ENCODE measurements around the gene GALNT9. TPM values are rescaled to one million over a fixed set of nuclear protein-coding genes. Genes with fewer than 3 reads are reported as not detected.

The GALNT9 gene
- total and polyA plus RNA-seq, 7 experiments from 2014 or later: not detected

DNA sequence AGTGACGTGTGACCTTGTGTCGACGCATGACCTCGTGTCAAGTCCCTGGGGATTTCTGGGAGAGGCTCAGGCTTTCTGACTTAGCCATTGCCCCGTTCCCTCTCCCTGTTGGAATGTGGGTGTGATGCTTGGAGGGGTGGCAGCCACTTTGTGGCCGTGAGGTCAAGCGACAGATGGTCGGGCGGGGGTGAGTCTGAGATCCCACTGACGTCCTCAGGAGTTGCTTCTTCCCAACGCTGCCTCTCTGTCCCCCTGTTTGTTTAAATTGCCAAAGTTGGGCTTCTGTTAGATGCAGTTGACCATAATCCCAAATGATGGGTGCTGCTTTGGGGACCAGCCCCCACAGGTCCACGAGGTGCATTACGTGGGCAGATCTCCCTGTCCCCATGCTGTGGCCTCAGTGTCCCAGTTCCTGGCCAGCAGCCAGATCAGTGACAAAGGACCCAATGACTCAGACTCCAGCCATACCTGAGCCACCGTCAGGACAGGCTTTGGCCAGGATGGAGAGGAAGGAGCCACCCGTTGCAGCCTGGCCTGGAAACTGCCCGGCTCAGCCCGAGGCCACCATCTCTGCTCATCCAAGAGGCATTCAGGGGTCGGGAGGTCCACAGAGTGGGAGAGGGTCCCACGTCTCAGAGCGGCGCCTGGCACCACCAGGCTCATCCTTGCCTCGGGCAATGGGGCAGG, 34.4 kb upstream of the GALNT9 start:
- Histone ChIP-seq H3K9me3 (ENCODE audit: control insufficient read depth in 2 of 3, low read length in 3 of 3) (no peaks in the 10 kb centered on the region), H3K27ac (ENCODE audit: low read depth, low read length) (no peak overlapping the region), H3K4me3 (ENCODE audit: low read length) (no peak overlapping the region), H3K27me3 (ENCODE audit: control insufficient read depth in 2 of 2, insufficient read depth in 2 of 2, low read length in 2 of 2) (no peaks in the 10 kb centered on the region), H3K4me1 (ENCODE audit: control insufficient read depth in 2 of 2, insufficient read depth in 2 of 2, low read length in 2 of 2) (no peaks in the 10 kb centered on the region), H3K36me3 (ENCODE audit: control insufficient read depth in 2 of 3, insufficient read depth in 3 of 3, low read length in 3 of 3) (no peaks in the 10 kb centered on the region)
- Mint-ChIP-seq H3K9me3 (peaks cover 0 to 6% (median 0%) of the 10 kb centered on the region in 11 donors), H3K36me3 (peaks cover 0 to 5% (median 0%) of the 10 kb centered on the region in 5 donors), H3K4me3 (no peak overlapping the region), H3K27ac (no peak overlapping the region), H3K27me3 (peaks cover 0 to 4% (median 0%) of the 10 kb centered on the region in 5 donors), H3K4me1 (peaks cover 0 to 1% (median 0%) of the 10 kb centered on the region in 7 donors)
- POLR2A ChIA-PET: no interaction called here
- DNase-seq (no peak), ATAC-seq (no peak)
- intact Hi-C loops (cut with micrococcal nuclease): no loop called here
- CTCF ChIA-PET: no interaction called here

DNA sequence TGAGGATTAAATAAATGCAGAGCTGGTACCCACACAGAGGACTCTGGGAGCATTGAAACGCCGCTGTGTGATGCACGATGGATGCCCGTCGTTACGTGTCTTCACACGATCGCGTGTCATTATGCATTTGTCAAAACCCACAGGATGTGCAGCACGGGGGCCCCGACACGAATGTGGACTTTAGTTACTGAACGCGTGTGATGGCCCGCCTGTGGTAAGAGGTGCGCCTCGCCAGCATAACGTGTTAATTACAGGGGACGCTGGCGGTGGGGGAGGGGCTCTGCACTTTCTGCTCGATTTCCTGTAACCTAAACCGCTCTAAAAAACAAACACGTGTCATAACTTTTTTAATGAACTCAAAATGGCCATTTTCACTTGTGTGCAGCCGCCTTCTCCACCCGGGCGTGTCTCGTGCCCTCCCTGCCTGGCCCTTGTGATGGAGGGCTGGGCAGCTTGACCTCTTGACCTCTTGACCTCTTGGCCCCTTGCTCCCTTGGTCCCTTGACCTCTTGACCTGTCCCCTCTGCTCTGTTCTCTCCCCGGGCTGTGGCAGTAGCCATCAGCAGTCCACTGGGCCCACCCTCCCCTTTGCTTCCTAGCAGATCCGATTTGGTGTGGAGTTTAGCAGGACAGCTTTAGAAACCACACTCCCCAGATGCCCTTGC, 33.7 kb upstream of the GALNT9 start:
- no peak overlapping the region for H3K27ac Mint-ChIP-seq
- ATAC-seq (peak; percentile 22), DNase-seq (no peak)
- H3K27ac ChIP-seq (ENCODE audit: low read depth, low read length): no peak overlapping the region
- no peak overlapping the region for H3K4me3 Mint-ChIP-seq
- no peaks in the 10 kb centered on the region for H3K27me3 ChIP-seq (ENCODE audit: control insufficient read depth in 2 of 2, insufficient read depth in 2 of 2, low read length in 2 of 2)
- no peaks in the 10 kb centered on the region for H3K9me3 ChIP-seq (ENCODE audit: control insufficient read depth in 2 of 3, low read length in 3 of 3)
- peaks cover 0 to 1% (median 0%) of the 10 kb centered on the region in 7 donors for H3K4me1 Mint-ChIP-seq
- H3K36me3 ChIP-seq (ENCODE audit: control insufficient read depth in 2 of 3, insufficient read depth in 3 of 3, low read length in 3 of 3): no peaks in the 10 kb centered on the region
- H3K4me3 ChIP-seq (ENCODE audit: low read length): no peak overlapping the region
- intact Hi-C loops (cut with micrococcal nuclease): no loop called here
- ChIA-PET POLR2A (no interaction called here), CTCF (no interaction called here)
- peaks cover 0 to 6% (median 0%) of the 10 kb centered on the region in 11 donors for H3K9me3 Mint-ChIP-seq
- peaks cover 0 to 5% (median 0%) of the 10 kb centered on the region in 5 donors for H3K36me3 Mint-ChIP-seq
- H3K27me3 Mint-ChIP-seq: no peaks in the 10 kb centered on the region
- H3K4me1 ChIP-seq (ENCODE audit: control insufficient read depth in 2 of 2, insufficient read depth in 2 of 2, low read length in 2 of 2): no peaks in the 10 kb centered on the region

DNA sequence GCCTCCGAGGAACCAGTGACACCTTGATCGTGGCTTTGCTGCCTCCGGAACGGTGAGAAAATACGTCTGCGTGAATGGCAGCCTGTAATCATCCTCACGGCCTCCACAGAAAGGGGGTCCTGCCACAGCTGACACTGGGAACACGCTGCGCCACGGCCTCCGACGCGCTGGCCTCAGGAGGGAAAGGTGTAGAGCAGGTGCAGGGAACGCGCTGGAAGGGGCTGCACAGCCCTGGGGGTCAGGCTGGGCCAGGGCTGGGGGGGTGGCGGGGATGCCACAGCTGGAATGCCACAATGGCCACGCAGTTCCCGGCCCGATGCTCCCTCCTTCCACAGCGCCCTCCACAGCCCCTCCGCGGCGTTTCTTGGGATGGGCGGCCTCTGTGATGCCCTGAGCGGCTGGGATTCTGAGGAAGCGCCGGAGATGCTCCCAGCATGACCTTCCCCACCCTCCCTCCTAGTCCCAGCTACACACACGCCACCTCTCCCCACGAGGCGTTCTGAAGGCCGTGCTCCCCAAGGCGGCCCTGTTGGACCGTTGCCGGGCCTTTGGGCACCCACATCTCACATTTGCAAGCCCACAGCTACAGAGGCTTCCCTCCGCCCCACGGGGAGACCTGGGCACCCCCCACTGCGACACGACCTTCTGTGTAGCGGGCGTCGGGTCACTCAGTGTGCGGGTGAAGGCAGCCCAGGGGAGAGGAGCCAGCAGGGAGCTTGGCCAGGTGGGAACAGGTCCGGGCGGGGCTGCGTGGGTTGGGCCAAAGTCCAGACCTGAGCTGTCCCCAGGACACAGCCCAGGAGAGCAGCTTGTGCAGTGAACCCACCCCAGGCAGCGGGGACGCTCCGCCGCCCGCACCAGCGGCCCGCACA, 31.8 kb upstream of the GALNT9 start:
- no peaks in the 10 kb centered on the region for H3K27me3 ChIP-seq (ENCODE audit: control insufficient read depth in 2 of 2, insufficient read depth in 2 of 2, low read length in 2 of 2)
- DNase-seq: no peak
- no peak overlapping the region for H3K4me3 ChIP-seq (ENCODE audit: low read length)
- no peak overlapping the region for H3K4me3 Mint-ChIP-seq
- no peaks in the 10 kb centered on the region for H3K9me3 ChIP-seq (ENCODE audit: control insufficient read depth in 2 of 3, low read length in 3 of 3)
- no peaks in the 10 kb centered on the region for H3K4me1 Mint-ChIP-seq
- no peaks in the 10 kb centered on the region for H3K27me3 Mint-ChIP-seq
- no peak overlapping the region for H3K27ac ChIP-seq (ENCODE audit: low read depth, low read length)
- POLR2A ChIA-PET: no interaction called here
- peaks cover 0 to 5% (median 0%) of the 10 kb centered on the region in 5 donors for H3K36me3 Mint-ChIP-seq
- peaks cover 0 to 6% (median 0%) of the 10 kb centered on the region in 11 donors for H3K9me3 Mint-ChIP-seq
- no peaks in the 10 kb centered on the region for H3K4me1 ChIP-seq (ENCODE audit: control insufficient read depth in 2 of 2, insufficient read depth in 2 of 2, low read length in 2 of 2)
- intact Hi-C loops (cut with micrococcal nuclease): no loop called here
- H3K27ac Mint-ChIP-seq: no peak overlapping the region
- H3K36me3 ChIP-seq (ENCODE audit: control insufficient read depth in 2 of 3, insufficient read depth in 3 of 3, low read length in 3 of 3): no peaks in the 10 kb centered on the region
- CTCF ChIA-PET: no interaction called here
- no peak for ATAC-seq

DNA sequence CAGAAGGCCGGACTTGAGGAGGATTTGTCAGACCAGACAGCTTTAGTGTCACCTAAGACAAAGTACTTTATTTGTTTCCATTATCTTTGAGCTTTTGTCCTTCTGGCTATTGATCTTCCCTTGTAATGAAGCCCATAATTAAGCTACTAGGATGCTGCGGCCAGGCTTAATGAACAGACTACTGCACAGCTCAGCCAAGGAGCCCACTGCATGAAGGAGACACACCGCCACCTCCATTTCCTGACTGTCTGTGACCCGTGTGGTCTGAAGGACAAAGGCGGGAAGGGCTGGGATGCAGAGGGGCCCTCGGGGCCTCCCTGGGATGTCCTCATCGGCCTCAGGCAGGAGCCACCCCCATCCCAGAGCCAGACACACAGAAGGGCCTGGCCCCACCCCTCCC, 31.0 kb upstream of the GALNT9 start:
- intact Hi-C loops (cut with micrococcal nuclease): no loop called here
- DNase-seq (no peak), ATAC-seq (no peak)
- Mint-ChIP-seq H3K27me3 (no peaks in the 10 kb centered on the region), H3K4me3 (no peak overlapping the region), H3K9me3 (peaks cover 0 to 6% (median 0%) of the 10 kb centered on the region in 11 donors), H3K4me1 (no peaks in the 10 kb centered on the region), H3K27ac (no peak overlapping the region), H3K36me3 (peaks cover 0 to 5% (median 0%) of the 10 kb centered on the region in 5 donors)
- no peaks in the 10 kb centered on the region for H3K9me3 ChIP-seq (ENCODE audit: control insufficient read depth in 2 of 3, low read length in 3 of 3)
- no peak overlapping the region for H3K27ac ChIP-seq (ENCODE audit: low read depth, low read length)
- no peak overlapping the region for H3K4me3 ChIP-seq (ENCODE audit: low read length)
- ChIA-PET POLR2A (interaction anchor here (0.9 kb wide), 1 partner anchor 31 kb away, joined by 3 read pairs; the partner anchor contains the start of gene GALNT9), CTCF (no interaction called here)
- no peaks in the 10 kb centered on the region for H3K4me1 ChIP-seq (ENCODE audit: control insufficient read depth in 2 of 2, insufficient read depth in 2 of 2, low read length in 2 of 2)
- H3K36me3 ChIP-seq (ENCODE audit: control insufficient read depth in 2 of 3, insufficient read depth in 3 of 3, low read length in 3 of 3): no peaks in the 10 kb centered on the region
- no peaks in the 10 kb centered on the region for H3K27me3 ChIP-seq (ENCODE audit: control insufficient read depth in 2 of 2, insufficient read depth in 2 of 2, low read length in 2 of 2)

DNA sequence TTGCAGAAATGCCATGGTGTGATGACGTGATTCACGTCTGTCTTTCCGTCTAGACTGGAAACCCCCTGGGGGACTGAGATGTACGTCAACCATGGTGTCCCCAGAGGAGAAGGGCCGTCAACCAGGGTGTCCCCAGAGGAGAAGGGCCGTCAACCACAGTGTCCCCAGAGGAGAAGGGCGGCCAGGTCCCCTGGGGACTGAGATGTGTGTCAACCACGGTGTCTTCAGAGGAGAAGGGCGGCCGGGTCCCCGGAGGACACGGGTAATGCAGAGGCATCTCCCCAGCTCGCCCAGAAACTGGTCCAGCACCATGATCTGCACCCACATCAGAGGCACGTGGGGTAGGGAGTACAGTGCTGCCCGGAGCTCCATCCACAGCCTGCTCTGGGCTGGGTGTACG, 30.6 kb upstream of the GALNT9 start:
- H3K9me3 Mint-ChIP-seq: peaks cover 0 to 6% (median 0%) of the 10 kb centered on the region in 11 donors
- CTCF ChIA-PET: no interaction called here
- intact Hi-C loops (cut with micrococcal nuclease): no loop called here
- POLR2A ChIA-PET: interaction anchor here (0.9 kb wide), 1 partner anchor 30 kb away, joined by 3 read pairs; the partner anchor contains the start of gene GALNT9
- H3K4me1 Mint-ChIP-seq: no peaks in the 10 kb centered on the region
- peaks cover 0 to 5% (median 0%) of the 10 kb centered on the region in 5 donors for H3K36me3 Mint-ChIP-seq
- no peak overlapping the region for H3K4me3 Mint-ChIP-seq
- no peak for DNase-seq
- no peaks in the 10 kb centered on the region for H3K9me3 ChIP-seq (ENCODE audit: control insufficient read depth in 2 of 3, low read length in 3 of 3)
- H3K27ac ChIP-seq (ENCODE audit: low read depth, low read length): no peak overlapping the region
- H3K27ac Mint-ChIP-seq: no peak overlapping the region
- no peak for ATAC-seq
- H3K36me3 ChIP-seq (ENCODE audit: control insufficient read depth in 2 of 3, insufficient read depth in 3 of 3, low read length in 3 of 3): no peaks in the 10 kb centered on the region
- H3K27me3 Mint-ChIP-seq: no peaks in the 10 kb centered on the region
- H3K27me3 ChIP-seq (ENCODE audit: control insufficient read depth in 2 of 2, insufficient read depth in 2 of 2, low read length in 2 of 2): no peaks in the 10 kb centered on the region
- no peak overlapping the region for H3K4me3 ChIP-seq (ENCODE audit: low read length)
- no peaks in the 10 kb centered on the region for H3K4me1 ChIP-seq (ENCODE audit: control insufficient read depth in 2 of 2, insufficient read depth in 2 of 2, low read length in 2 of 2)

DNA sequence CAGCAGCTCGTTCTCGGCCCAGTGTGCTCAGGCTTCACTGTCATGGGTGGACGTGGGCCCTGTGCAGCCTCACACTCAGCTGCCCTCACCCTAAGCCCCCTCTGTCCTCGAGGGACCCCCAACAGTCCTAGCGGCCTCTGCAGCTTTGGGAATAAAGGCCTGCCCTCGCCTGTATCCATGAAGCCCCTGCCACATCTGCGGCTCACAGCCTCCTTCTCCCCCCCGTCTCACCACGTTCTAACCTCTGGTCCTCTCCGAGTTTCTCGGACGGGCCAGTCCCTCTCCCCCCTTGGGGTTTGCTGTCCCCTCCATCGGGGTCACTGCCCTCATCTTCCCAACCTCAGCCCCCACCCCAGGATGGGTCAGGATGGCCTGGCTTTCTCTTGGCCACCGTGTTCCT, 30.2 kb upstream of the GALNT9 start:
- DNase-seq: no peak
- no peak for ATAC-seq
- Histone ChIP-seq H3K27me3 (ENCODE audit: control insufficient read depth in 2 of 2, insufficient read depth in 2 of 2, low read length in 2 of 2) (no peaks in the 10 kb centered on the region), H3K4me1 (ENCODE audit: control insufficient read depth in 2 of 2, insufficient read depth in 2 of 2, low read length in 2 of 2) (no peaks in the 10 kb centered on the region), H3K4me3 (ENCODE audit: low read length) (no peak overlapping the region), H3K27ac (ENCODE audit: low read depth, low read length) (no peak overlapping the region), H3K36me3 (ENCODE audit: control insufficient read depth in 2 of 3, insufficient read depth in 3 of 3, low read length in 3 of 3) (no peaks in the 10 kb centered on the region), H3K9me3 (ENCODE audit: control insufficient read depth in 2 of 3, low read length in 3 of 3) (no peaks in the 10 kb centered on the region)
- Mint-ChIP-seq H3K27me3 (no peaks in the 10 kb centered on the region), H3K9me3 (peaks cover 0 to 6% (median 0%) of the 10 kb centered on the region in 11 donors), H3K4me1 (no peaks in the 10 kb centered on the region), H3K4me3 (no peak overlapping the region), H3K27ac (no peak overlapping the region), H3K36me3 (peaks cover 0 to 5% (median 0%) of the 10 kb centered on the region in 5 donors)
- ChIA-PET POLR2A (interaction anchor here (0.9 kb wide), 1 partner anchor 30 kb away, joined by 3 read pairs; the partner anchor contains the start of gene GALNT9), CTCF (no interaction called here)
- intact Hi-C loops (cut with micrococcal nuclease): no loop called here

Measured in naive thymus-derived CD4-positive, alpha-beta T cell (primary cell).